ENCODE results near the gene ALG9. TPM values are rescaled to one million over a fixed set of nuclear protein-coding genes. Genes with fewer than 3 reads are reported as not detected.
"Not testable (repeated sequence)": the region's sequence is repeated elsewhere in the genome, so short reads cannot be mapped to it uniquely, and the experiment has no call there.

ALG9 gene
- total RNA-seq, 4 donors from 2014 or later = 26.2 to 74.3 (median 31.4) TPM

GRCh38 chr11:111906680-111907079 lies 35.3 kb upstream of the ALG9 start:
- no peaks in the 10 kb centered on the region for H3K27me3 ChIP-seq
- 74% methylated on average over 1 of the region's 1 CpG for WGBS
- H3K9me3 ChIP-seq = no peaks in the 10 kb centered on the region
- H3K4me1 ChIP-seq = peaks cover 29% of the 10 kb centered on the region
- DNase-seq (ENCODE audit: low spot score in 2 of 2) = no peak
- no peak overlapping the region for H3K4me3 ChIP-seq
- H3K36me3 ChIP-seq = peaks cover 5% of the 10 kb centered on the region
- no peak overlapping the region for H3K27ac ChIP-seq
- TF ChIP-seq POLR2AphosphoS5 (IDR thresholded peaks at IDR 0.05) = no peak

DNA sequence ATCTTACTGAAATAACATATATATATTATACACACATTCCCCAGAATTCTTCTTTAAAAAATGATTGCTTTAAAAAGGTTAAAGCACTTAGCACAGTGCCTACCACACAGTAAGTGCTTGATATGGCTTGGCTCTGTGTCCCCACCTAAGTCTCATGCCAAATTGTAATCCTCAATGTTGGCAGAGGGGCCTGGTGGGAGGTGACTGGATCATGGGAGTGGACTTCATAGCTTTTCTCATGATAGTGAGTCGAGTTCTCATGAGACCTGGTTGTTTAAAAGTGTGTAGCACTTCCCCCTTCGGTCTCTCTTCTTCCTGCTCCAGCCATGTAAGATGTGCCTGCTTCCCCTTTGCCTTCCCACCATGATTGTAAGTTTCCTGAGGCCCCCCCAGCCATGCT lies 34.0 kb upstream of the ALG9 start:
- Histone ChIP-seq H3K36me3 (peaks cover 5% of the 10 kb centered on the region), H3K4me3 (no peak overlapping the region), H3K4me1 (peaks cover 16% of the 10 kb centered on the region), H3K9me3 (no peaks in the 10 kb centered on the region), H3K27me3 (no peaks in the 10 kb centered on the region), H3K27ac (no peak overlapping the region)
- TF ChIP-seq EP300 (IDR thresholded peaks at IDR 0.05) (no peak), POLR2AphosphoS5 (IDR thresholded peaks at IDR 0.05) (no peak), POLR2A (IDR thresholded peaks at IDR 0.05) (no peak)
- TF ChIP-seq, protein P1, sequence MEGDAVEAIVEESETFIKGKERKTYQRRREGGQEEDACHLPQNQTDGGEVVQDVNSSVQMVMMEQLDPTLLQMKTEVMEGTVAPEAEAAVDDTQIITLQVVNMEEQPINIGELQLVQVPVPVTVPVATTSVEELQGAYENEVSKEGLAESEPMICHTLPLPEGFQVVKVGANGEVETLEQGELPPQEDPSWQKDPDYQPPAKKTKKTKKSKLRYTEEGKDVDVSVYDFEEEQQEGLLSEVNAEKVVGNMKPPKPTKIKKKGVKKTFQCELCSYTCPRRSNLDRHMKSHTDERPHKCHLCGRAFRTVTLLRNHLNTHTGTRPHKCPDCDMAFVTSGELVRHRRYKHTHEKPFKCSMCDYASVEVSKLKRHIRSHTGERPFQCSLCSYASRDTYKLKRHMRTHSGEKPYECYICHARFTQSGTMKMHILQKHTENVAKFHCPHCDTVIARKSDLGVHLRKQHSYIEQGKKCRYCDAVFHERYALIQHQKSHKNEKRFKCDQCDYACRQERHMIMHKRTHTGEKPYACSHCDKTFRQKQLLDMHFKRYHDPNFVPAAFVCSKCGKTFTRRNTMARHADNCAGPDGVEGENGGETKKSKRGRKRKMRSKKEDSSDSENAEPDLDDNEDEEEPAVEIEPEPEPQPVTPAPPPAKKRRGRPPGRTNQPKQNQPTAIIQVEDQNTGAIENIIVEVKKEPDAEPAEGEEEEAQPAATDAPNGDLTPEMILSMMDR (IDR thresholded peaks at IDR 0.05) = no peak
- 64% methylated on average over 2 of the region's 2 CpGs for WGBS
- no peak for DNase-seq (ENCODE audit: low spot score in 2 of 2)

- no peak overlapping the region for H3K4me3 ChIP-seq
- no peaks in the 10 kb centered on the region for H3K4me1 ChIP-seq
- H3K27me3 ChIP-seq = no peaks in the 10 kb centered on the region
- H3K9me3 ChIP-seq = no peaks in the 10 kb centered on the region
- TF ChIP-seq POLR2AphosphoS5 (IDR thresholded peaks at IDR 0.05) = no peak
- no peak for TF ChIP-seq EP300 (IDR thresholded peaks at IDR 0.05)
- no peak for TF ChIP-seq POLR2A (IDR thresholded peaks at IDR 0.05)
- TF ChIP-seq, protein P1 (IDR thresholded peaks at IDR 0.05) = no peak
- WGBS = 88% methylated on average over 2 of the region's 2 CpGs
- H3K36me3 ChIP-seq = peaks cover 3% of the 10 kb centered on the region
- H3K27ac ChIP-seq = no peak overlapping the region
- DNase-seq (ENCODE audit: low spot score in 2 of 2) = no peak
Observed at GRCh38 chr11:111886844-111887243, 15.5 kb upstream of the ALG9 start.

- Histone ChIP-seq H3K27ac (no peak overlapping the region), H3K4me1 (no peaks in the 10 kb centered on the region), H3K27me3 (no peaks in the 10 kb centered on the region), H3K4me3 (no peak overlapping the region), H3K36me3 (peaks cover 3% of the 10 kb centered on the region), H3K9me3 (no peaks in the 10 kb centered on the region)
- WGBS = 68% methylated on average over 4 of the region's 4 CpGs
- TF ChIP-seq EP300 (IDR thresholded peaks at IDR 0.05) = no peak
- no peak for TF ChIP-seq POLR2A (IDR thresholded peaks at IDR 0.05)
- no peak for TF ChIP-seq POLR2AphosphoS5 (IDR thresholded peaks at IDR 0.05)
- TF ChIP-seq, protein P1 (IDR thresholded peaks at IDR 0.05) = no peak
- DNase-seq (ENCODE audit: low spot score in 2 of 2) = no peak
Observed at GRCh38 chr11:111886032-111886431, 14.7 kb upstream of the ALG9 start.

- 92% methylated on average over 4 of the region's 4 CpGs for WGBS
- H3K36me3 ChIP-seq; H3K4me3 ChIP-seq; H3K27me3 ChIP-seq; H3K4me1 ChIP-seq; H3K9me3 ChIP-seq; DNase-seq (ENCODE audit: low spot score in 2 of 2); H3K27ac ChIP-seq: not testable (repeated sequence)
Observed at GRCh38 chr11:111885053-111885452, 13.7 kb upstream of the ALG9 start.

DNA sequence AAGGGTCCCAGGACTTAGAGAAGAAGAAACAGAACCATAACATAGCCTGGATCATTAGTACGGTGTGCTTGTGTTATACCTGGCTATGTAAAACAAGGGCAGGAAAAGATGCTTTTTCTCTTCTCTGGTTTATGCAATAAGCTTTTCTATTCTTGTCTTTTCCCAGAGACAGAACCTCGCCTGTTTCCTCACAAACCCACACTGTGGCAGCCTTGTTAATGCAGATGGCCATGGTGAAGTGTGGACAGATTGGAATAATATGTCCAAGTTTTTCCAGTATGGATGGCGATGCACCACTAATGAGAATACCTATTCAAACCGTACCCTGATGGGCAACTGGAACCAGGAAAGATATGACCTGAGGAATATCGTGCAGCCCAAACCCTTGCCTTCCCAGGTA lies 10.8 kb upstream of the ALG9 start:
- H3K4me3 ChIP-seq = no peak overlapping the region
- WGBS = 92% methylated on average over 5 of the region's 5 CpGs
- no peak for DNase-seq (ENCODE audit: low spot score in 2 of 2)
- TF ChIP-seq POLR2A (IDR thresholded peaks at IDR 0.05) = no peak
- TF ChIP-seq, protein P1 (IDR thresholded peaks at IDR 0.05) = no peak
- no peak for TF ChIP-seq POLR2AphosphoS5 (IDR thresholded peaks at IDR 0.05)
- no peaks in the 10 kb centered on the region for H3K27me3 ChIP-seq
- H3K4me1 ChIP-seq = peaks cover 20% of the 10 kb centered on the region
- H3K36me3 ChIP-seq = peaks cover 3% of the 10 kb centered on the region
- H3K9me3 ChIP-seq = no peaks in the 10 kb centered on the region
- H3K27ac ChIP-seq = no peak overlapping the region
